Measurements from ENCODE around the gene GOLGA8S. TPM values are rescaled to one million over a fixed set of nuclear protein-coding genes. Genes with fewer than 3 reads are reported as not detected.
"Not testable (repeated sequence)": the region's sequence is repeated elsewhere in the genome, so short reads cannot be mapped to it uniquely, and the experiment has no call there.

GOLGA8S gene
- polyA plus RNA-seq, 1 experiment, result 0.01 TPM

- H3K4me3 ChIP-seq (ENCODE audit: low read depth, low read length), result no peak overlapping the region
- TF ChIP-seq, protein P1, sequence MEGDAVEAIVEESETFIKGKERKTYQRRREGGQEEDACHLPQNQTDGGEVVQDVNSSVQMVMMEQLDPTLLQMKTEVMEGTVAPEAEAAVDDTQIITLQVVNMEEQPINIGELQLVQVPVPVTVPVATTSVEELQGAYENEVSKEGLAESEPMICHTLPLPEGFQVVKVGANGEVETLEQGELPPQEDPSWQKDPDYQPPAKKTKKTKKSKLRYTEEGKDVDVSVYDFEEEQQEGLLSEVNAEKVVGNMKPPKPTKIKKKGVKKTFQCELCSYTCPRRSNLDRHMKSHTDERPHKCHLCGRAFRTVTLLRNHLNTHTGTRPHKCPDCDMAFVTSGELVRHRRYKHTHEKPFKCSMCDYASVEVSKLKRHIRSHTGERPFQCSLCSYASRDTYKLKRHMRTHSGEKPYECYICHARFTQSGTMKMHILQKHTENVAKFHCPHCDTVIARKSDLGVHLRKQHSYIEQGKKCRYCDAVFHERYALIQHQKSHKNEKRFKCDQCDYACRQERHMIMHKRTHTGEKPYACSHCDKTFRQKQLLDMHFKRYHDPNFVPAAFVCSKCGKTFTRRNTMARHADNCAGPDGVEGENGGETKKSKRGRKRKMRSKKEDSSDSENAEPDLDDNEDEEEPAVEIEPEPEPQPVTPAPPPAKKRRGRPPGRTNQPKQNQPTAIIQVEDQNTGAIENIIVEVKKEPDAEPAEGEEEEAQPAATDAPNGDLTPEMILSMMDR (IDR thresholded peaks at IDR 0.05; ENCODE audit: insufficient read depth, low read depth, low read length), result no peak
- ChIA-PET POLR2A (no interaction called here), CTCF (no interaction called here)
- H3K27me3 ChIP-seq (ENCODE audit: control insufficient read depth, insufficient read depth, low read length), result no peaks in the 10 kb centered on the region
- H3K36me3 ChIP-seq (ENCODE audit: control insufficient read depth, insufficient read depth, low read length), result no peaks in the 10 kb centered on the region
- DNase-seq (ENCODE audit: low read depth), result no peak
Observed at GRCh38 chr15:23372284-23372683, 17.7 kb downstream of the GOLGA8S start.

GRCh38 chr15:23372891-23373600 lies 18.5 kb downstream of the GOLGA8S start:
- H3K36me3 ChIP-seq (ENCODE audit: control insufficient read depth, insufficient read depth, low read length); POLR2A ChIA-PET; H3K27me3 ChIP-seq (ENCODE audit: control insufficient read depth, insufficient read depth, low read length); H3K4me3 ChIP-seq (ENCODE audit: low read depth, low read length); DNase-seq (ENCODE audit: low read depth); CTCF ChIA-PET: not testable (repeated sequence)

DNA sequence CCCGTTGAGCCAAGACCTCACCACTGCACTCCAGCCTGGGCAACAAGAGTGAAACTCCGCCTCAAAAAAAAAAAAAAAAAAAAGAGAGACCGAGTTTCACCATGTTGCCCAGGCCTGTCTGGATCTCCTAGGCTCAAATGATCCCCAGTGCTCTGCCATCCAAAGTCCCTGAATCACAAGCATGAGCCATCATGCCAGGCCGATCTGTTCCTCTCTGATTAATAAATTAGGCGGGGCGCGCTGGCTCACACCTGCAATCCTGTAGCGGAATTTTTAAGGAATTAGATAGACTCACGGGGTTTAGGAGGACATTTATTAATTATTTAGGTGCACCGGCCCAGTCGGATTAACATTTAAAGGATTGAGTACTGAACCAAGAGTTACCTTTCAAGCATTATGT lies 19.7 kb downstream of the GOLGA8S start:
- DNase-seq (ENCODE audit: low read depth); CTCF ChIA-PET; POLR2A ChIA-PET; H3K36me3 ChIP-seq (ENCODE audit: control insufficient read depth, insufficient read depth, low read length); H3K4me3 ChIP-seq (ENCODE audit: low read depth, low read length); H3K27me3 ChIP-seq (ENCODE audit: control insufficient read depth, insufficient read depth, low read length): not testable (repeated sequence)

DNA sequence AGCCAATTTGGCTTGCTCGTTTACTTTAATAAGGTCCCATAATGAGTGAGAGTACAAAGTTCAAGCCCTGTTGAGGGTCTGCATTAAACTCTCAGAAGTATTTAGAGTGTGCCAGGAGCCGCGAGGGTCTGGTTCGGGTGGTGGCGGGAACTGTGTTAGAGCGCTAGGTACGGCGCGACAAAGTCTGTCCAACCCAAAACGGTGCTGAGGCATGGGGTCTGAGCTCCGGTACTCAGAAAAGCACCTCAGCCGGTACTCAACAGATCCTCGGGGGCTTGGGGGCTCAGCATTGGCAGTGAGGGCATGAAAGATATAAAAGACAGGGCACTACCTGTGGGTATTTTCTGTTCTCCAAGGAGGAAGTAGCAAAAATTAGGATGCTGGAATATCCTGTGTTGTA lies 24.4 kb downstream of the GOLGA8S start:
- CTCF ChIA-PET, result not testable (repeated sequence)

GRCh38 chr15:23380700-23381099 lies 26.2 kb downstream of the GOLGA8S start:
- H3K27me3 ChIP-seq (ENCODE audit: control insufficient read depth, insufficient read depth, low read length); POLR2A ChIA-PET: not testable (repeated sequence)

More for the DNA sequence above, 24.4 kb downstream of the GOLGA8S start:
- H3K27me3 ChIP-seq (ENCODE audit: control insufficient read depth, insufficient read depth, low read length); DNase-seq (ENCODE audit: low read depth); POLR2A ChIA-PET; H3K36me3 ChIP-seq (ENCODE audit: control insufficient read depth, insufficient read depth, low read length); H3K4me3 ChIP-seq (ENCODE audit: low read depth, low read length): not testable (repeated sequence)

GRCh38 chr15:23381192-23381591 lies 26.6 kb downstream of the GOLGA8S start:
- POLR2A ChIA-PET; H3K4me3 ChIP-seq (ENCODE audit: low read depth, low read length); H3K36me3 ChIP-seq (ENCODE audit: control insufficient read depth, insufficient read depth, low read length); CTCF ChIA-PET; H3K27me3 ChIP-seq (ENCODE audit: control insufficient read depth, insufficient read depth, low read length); DNase-seq (ENCODE audit: low read depth): not testable (repeated sequence)

More at GRCh38 chr15:23380700-23381099, 26.2 kb downstream of the GOLGA8S start:
- CTCF ChIA-PET; H3K4me3 ChIP-seq (ENCODE audit: low read depth, low read length); DNase-seq (ENCODE audit: low read depth); H3K36me3 ChIP-seq (ENCODE audit: control insufficient read depth, insufficient read depth, low read length): not testable (repeated sequence)

DNA sequence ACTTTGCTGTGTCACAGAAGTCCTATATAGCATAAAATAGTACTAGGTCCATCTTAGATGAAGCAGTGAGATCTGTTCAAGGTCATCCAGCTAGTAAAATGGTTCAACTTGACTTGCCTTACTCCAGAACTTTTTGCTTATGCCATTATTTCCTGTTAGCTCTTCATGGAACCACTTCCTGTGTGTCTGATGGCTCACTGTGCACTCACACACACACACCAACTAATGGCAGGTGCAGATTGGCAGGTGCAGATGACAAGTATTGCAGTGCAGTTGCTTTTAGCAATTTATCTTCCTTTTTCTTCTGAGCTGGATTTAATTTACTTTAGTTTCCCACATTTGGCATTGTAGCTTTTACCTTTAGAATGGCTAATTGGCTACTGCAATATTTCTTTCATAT lies 29.8 kb downstream of the GOLGA8S start:
- H3K27me3 ChIP-seq (ENCODE audit: control insufficient read depth, insufficient read depth, low read length), result no peaks in the 10 kb centered on the region
- ChIA-PET CTCF (no interaction called here), POLR2A (no interaction called here)
- no peak overlapping the region for H3K4me3 ChIP-seq (ENCODE audit: low read depth, low read length)
- no peaks in the 10 kb centered on the region for H3K36me3 ChIP-seq (ENCODE audit: control insufficient read depth, insufficient read depth, low read length)
- TF ChIP-seq, protein P1 (IDR thresholded peaks at IDR 0.05; ENCODE audit: insufficient read depth, low read depth, low read length), result no peak
- no peak for DNase-seq (ENCODE audit: low read depth)

DNA sequence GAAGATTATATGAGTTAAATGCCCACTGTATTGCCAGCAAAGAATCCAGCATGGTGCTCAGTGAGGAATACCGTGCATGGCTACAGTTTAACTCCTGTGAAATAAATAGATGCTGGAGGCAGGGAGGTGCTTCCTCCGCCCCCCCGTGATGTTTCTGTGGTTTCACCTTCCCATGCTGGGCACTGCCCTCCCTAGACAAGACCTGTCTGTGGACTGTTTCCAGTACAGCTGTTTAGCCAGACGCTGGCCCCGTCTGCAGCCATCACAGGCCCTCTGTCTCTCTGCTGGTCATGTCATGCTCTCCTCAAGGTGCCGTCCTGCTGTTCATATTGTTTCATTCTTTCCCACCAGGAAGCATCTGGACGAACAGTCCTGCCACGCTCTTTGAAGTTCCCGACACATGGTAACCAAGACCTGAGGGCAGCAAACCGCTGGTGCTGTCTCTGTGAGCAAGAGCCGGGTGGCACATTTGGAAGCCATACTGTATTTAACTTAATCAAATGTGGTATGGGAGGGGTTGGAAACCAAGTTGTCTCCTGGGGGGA lies 31.4 kb downstream of the GOLGA8S start:
- no peak for DNase-seq (ENCODE audit: low read depth)
- TF ChIP-seq, protein P1 (IDR thresholded peaks at IDR 0.05; ENCODE audit: insufficient read depth, low read depth, low read length), result no peak
- no peak overlapping the region for H3K4me3 ChIP-seq (ENCODE audit: low read depth, low read length)
- POLR2A ChIA-PET, result no interaction called here
- H3K36me3 ChIP-seq (ENCODE audit: control insufficient read depth, insufficient read depth, low read length), result no peaks in the 10 kb centered on the region
- CTCF ChIA-PET, result no interaction called here
- no peaks in the 10 kb centered on the region for H3K27me3 ChIP-seq (ENCODE audit: control insufficient read depth, insufficient read depth, low read length)

Data from BJ (cell line).